H54 (cell line): ENCODE data around the gene OXTR.

Source experiments
- DNase-seq: peaks from one replicate; pipeline ENCODE4 v3.0.0; 2011; ENCODE audit warnings: low spot score, mixed read lengths; ENCODE audit not compliant: insufficient read length
- FAIRE-seq: peaks from 3 replicates; lab custom pipeline; 2011; peaks lifted over from hg19 to GRCh38; lab: Jason Lieb, UNC
- POLR2A ChIP-seq: IDR thresholded peaks from 2 replicates; pipeline ENCODE4 v1.6.1; 2011; ENCODE audit warnings: low read depth, mild to moderate bottlenecking, low read length

OXTR gene

DNA sequence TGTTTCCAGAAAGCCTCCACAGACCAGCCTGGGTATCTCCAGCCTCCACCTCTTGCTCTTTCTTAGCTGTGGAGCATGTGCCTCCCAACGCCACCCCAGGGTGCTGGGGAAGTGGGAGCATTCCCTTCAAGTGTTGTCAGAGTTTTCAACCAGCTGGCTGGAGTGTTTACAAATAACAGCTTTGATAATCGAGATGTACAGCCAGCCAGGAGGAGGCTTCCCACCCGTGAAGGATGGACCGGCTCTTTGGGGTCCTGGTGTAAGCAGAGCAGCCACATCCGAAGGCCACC lies 8.5 kb upstream of the OXTR start:
- FAIRE-seq, result no peak
- DNase-seq, result no peak
- TF ChIP-seq POLR2A, result no peak

DNA sequence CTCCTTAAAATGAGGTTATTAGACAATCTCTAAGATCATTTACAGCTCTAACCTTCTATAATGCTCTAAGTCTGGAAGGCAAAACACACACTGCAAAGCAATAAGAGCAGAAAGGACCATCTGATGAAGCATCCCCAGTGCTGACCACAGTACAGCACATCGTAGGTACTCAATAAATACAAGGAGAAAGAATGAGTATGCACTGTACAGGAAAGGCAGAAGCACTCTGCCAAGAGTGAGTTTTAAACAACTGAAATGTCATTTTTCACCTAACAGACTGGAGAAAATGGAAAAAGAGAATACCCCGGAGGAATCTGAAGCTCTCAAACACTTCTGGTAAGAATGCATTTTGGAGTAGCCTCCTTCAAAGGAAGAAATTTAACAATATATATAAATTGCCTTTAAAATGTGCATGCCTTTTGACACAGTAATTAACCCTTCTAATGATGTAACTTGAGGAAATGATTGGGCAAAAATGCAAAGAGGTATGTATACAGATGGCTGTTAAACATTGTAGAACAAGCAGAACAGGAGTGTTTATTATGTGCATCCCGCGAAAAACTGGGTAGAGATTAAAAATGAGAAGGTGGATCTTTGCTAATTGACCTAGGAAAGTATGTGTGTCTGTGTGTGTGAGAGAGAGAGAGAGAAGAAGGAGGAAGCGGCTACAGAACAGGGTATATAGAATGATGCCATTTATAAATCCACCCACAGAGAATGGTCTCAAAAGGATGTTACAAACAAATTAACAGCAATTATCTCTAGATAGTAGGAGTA lies 8.0 kb upstream of the OXTR start:
- no peak for FAIRE-seq
- no peak for TF ChIP-seq POLR2A
- no peak for DNase-seq

DNA sequence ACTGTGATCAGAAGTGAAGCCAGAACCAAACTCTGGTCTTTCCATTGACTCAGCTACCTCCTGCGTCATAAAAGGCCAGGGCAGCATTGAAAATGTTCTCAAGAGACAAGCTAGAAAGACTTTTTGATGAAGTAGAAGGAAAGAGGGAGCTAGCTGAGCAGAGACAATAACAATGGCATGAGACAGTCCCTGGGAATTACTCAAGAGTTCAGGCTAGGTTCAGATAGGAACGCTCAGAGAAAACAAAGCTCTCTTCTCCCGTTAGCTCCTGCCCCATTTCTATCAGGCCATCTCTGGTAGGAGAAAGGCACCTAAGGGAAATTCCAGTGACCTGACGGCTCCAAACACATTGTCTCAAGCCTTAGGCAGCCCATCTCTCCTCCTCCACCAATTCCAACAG lies 7.0 kb upstream of the OXTR start:
- FAIRE-seq, result no peak
- no peak for TF ChIP-seq POLR2A
- DNase-seq, result no peak

DNA sequence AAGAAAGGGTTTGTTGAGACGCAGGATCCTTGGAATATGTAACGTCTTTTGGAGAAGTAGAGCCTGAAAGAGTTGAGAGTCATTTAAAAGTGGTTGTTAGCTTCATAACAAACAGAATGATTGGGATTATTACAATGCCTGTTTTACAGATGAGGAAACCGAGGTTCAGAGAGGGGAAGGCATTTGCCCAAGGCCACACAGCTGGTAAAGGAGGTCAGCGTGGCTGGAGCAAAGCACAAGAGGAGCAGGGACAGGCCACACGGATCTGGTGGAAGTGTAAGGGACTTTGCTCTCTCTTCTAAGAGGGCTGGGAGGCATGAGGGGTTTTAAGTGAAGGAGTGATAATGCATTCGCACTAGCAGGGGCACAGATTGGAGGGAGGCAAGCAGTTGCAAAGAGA lies 6.2 kb upstream of the OXTR start:
- TF ChIP-seq POLR2A, result no peak
- no peak for DNase-seq
- FAIRE-seq, result no peak

DNA sequence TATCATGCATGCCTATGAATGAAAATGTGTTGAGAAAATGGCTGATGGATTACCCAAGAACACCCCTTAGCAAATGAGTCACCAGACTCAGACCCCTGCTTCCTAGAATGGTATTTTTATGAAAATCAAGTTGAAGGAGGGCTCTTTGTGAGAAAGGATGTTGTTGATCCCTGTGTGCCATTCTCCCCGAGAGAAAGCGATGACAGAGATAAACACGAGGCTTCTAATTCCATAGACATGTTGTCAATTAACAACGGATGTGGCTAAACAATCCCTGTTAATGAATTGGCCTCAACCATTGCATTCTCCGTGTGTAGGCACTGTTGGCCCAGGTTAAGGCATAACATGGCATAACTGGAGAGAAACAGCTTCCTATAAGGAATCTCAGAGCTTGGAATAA lies 5.8 kb upstream of the OXTR start:
- FAIRE-seq (no peak), DNase-seq (no peak)
- TF ChIP-seq POLR2A, result no peak

DNA sequence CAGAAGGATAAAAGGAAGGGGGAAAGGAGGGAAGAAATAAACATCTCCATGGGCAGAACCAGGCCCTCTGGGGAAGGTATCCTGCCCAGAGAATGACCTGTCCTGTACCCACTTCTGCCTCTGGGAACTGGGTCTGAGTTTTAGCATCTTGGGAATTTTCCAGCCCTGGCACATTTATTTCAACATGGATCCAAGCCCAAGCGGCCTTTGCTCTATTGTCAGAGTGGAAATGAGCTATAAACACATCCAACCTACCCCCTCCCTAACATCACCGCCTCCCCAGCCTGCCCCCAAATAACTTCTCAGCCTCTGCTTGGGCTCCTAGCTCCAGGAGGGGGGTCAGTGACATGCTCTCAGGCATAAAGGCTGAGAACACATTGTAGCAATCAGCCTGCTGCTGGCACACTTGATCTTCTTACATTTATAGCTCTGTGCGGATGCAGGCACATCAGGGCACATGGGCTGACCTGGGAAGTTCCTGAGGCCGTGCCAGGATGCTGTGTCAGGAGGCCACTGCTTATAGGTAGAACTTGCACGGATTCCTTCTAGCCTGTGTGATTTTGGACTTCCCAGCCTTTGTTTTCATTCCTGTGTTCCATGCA lies 4.6 kb upstream of the OXTR start:
- DNase-seq (no peak), FAIRE-seq (no peak)
- TF ChIP-seq POLR2A, result no peak

DNA sequence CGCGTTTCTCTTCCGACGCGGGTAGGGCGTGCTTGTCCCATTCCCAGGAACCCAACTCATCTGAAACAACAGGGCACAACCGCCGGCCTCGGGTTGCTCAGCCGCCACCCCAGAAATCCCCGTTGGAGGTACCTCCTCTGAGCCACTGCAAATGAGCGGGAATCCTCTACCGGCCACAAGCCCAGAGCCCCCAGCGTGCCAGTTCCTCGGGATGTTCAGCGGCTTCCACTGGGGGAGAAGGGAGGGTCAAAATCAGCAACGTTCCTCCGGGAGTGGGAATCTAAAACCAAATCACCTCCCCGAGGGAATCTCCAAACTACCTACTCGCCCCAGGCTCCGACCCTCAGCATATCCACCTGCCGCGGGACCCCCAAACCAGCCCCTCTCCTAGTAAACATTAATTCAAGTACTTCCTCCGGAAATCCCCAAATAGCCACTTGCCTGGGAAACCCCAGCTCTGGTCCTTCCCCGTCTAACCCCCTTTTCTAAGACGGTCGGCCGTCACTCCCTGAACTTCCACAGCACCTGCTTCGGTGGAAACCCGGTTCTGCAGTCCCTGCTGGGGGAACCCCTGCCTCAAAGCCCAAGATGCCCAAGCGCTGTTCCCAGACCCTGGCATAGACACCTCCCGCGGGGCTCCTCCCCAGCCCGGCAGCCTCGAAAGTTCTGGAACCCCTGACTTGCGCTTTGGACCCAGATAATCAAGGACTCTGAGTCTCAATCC lies 887 bp downstream of the OXTR start:
- FAIRE-seq, result no peak

DNA sequence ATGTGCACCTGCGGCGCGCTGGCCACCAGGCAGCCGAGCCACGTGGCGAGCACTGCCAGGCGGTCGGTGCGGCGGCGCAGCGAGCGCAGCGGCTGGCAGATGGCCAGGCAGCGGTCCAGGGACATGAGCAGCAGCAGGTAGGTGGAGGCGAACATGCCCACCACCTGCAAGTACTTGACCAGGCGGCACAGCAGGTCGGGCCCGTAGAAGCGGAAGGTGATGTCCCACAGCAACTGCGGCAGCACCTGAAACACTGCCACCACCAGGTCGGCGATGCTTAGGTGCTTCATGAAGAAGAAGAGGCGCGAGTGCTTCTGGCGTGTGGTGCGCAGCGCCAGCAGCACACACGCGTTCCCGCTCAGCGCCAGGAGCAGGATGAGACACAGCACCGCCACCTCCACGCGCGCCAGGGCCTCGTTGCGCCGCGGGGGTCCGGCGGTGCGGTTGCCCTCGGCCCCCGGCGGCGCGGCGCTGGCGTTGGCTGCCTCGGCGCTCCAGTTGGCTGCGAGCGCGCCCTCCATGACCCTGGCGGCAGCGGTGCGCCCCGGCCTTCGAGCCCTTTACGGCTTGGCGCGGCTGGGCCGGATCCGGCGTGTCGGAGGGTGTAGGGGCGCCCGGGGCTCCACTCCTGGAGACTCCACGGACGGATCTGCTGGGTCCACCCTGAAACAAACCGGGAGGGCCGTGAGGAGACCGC lies 1.6 kb downstream of the OXTR start:
- FAIRE-seq, result no peak
- DNase-seq, result no peak
- no peak for TF ChIP-seq POLR2A

More for the DNA sequence above, 887 bp downstream of the OXTR start:
- TF ChIP-seq POLR2A, result no peak
- no peak for DNase-seq

DNA sequence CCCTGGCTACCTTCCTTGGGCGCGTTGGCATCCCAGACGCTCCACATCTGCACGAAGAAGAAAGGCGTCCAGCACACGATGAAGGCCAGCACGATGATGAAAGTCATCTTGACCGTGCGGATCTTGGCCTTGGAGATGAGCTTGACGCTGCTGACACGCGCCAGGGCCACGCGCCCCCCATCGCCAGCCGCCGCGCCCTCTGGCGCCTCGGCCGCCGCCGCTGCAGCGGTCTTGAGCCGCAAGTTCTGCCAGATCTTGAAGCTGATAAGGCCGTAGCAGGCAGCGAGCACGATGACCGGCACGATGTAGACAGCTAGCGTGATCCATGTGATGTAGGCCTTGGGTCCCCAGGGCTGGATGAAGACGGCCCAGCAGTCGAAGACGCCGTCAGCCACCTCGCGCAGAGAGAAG lies 2.2 kb downstream of the OXTR start:
- DNase-seq (no peak), FAIRE-seq (no peak)
- TF ChIP-seq POLR2A, result no peak

DNA sequence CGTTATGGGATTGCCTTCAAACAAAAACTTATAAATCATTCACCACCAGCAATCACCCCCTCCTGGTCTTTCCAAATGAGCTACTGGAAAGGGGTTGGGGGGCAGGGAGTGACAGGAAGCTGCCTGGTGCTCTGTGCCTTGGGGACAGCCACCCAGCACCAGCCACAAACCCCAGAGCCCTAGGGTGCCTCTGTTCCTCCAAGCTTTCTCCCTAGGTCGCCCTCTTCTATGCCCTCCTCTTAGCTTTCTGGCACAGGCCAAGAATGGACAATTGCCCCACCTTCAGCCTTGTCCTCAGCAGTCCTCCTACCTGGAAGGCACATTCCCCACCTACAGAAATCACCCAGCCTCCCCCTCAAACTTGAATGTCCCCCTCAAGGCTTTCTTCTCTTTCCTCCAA lies 3.3 kb downstream of the OXTR start:
- FAIRE-seq, result no peak
- TF ChIP-seq POLR2A, result no peak
- no peak for DNase-seq

DNA sequence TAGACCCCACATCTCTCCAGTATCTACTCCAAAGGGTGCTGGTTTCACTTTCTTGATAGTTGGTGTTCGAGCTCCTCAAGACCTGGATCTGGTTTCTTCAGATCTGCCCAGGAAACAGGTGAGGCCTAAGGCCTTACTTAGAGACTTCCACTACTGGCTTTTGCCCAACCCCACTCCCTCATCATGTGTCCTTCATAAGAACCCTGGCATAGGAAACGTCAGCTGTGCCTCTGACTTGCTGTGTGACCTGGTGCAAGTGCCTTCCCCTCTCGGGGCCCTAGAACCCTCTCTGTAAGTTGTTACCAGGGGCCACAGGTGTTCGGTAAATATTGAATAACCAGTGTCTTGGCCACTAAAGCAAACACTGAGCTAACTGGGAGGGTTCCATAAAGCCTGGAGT lies 3.9 kb downstream of the OXTR start:
- no peak for DNase-seq
- no peak for FAIRE-seq
- no peak for TF ChIP-seq POLR2A

DNA sequence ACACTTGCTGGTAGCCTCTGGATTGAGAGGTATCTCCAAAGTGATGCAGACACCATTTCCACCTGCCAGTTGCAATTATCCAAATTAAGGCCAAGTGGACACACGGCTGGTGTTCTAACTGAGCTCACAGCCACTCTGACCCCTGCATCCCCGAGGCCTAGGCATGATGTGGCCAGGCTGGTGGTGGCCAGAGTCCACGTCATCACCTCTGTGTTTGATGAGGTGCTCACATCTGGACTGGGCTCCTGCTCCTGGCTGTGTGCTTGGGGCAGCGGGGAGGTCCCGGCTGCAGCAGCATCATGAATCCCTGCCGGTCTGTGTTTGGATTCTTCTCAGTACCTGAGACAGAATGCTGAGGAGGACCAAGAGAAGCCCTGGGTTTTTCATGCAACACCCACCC lies 4.9 kb downstream of the OXTR start:
- TF ChIP-seq POLR2A, result no peak
- DNase-seq (no peak), FAIRE-seq (no peak)

DNA sequence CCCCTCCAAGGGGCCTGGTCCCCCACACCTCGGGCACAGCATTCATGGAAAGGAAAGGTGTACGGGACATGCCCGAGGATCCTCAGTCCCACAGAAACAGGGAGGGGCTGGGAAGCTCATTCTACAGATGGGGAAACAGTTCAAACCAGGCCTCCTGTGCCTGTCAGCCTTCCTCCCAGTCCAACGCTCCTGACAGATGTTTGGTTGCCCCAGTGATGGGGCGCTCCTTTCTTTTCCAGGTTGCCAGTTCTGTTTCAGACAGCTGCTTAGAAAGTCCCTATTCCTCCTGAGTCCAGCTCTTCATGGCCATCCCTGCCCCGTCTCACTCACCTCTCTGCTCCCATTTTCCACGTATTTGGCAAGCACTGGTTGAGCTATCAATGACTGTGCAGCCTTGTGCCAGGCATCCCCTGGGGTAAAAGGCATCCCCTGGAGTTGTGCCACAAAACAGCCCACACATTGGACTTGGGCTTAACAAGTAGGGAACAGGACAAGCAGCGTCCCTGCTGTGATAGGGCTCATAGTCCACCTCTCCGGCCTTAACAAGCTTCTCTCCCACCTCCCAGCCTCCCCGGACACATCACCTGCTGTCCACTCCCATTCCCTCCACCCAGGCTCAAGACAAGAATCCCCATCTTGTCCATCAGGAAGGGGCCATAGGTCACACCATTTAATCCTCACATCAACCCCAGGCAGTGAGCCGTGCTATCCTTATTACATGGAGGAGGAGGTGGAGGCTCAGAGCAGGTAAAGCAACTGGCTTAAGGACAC lies 6.6 kb downstream of the OXTR start:
- FAIRE-seq (no peak), DNase-seq (no peak)
- TF ChIP-seq POLR2A, result no peak
